ENCODE measurements around the gene RAPGEF1.
A peak's percentile ranks its signal among the peaks of the same experiment; 100 is the strongest.
"Not testable (repeated sequence)": the region's sequence is repeated elsewhere in the genome, so short reads cannot be mapped to it uniquely, and the experiment has no call there.

RAPGEF1 gene

GRCh38 chr9:131668439-131669268 lies 71.2 kb downstream of the RAPGEF1 start:
- peak; percentile 65 for DNase-seq

GRCh38 chr9:131668057-131668438 lies 71.8 kb downstream of the RAPGEF1 start:
- no peak for DNase-seq

- peak; percentile 62 for DNase-seq
Observed at GRCh38 chr9:131667576-131667975, 72.3 kb downstream of the RAPGEF1 start.

- DNase-seq: no peak
Observed at GRCh38 chr9:131666774-131667173, 73.1 kb downstream of the RAPGEF1 start.

- no peak for DNase-seq
Observed at GRCh38 chr9:131666029-131666428, 73.8 kb downstream of the RAPGEF1 start.

- no peak for DNase-seq
Observed at GRCh38 chr9:131663288-131663687, 76.6 kb downstream of the RAPGEF1 start.

GRCh38 chr9:131662289-131662621 lies 77.6 kb downstream of the RAPGEF1 start:
- not testable (repeated sequence) for DNase-seq

GRCh38 chr9:131661568-131662288 lies 78.1 kb downstream of the RAPGEF1 start:
- no peak for DNase-seq

- DNase-seq: no peak
Observed at GRCh38 chr9:131660466-131661405, 79.1 kb downstream of the RAPGEF1 start.

- DNase-seq: no peak
Observed at GRCh38 chr9:131658377-131659129, 81.3 kb downstream of the RAPGEF1 start.

GRCh38 chr9:131657940-131658339 lies 81.9 kb downstream of the RAPGEF1 start:
- no peak for DNase-seq

- no peak for DNase-seq
Observed at GRCh38 chr9:131657456-131657855, 82.4 kb downstream of the RAPGEF1 start.

- DNase-seq: no peak
Observed at GRCh38 chr9:131657037-131657377, 82.9 kb downstream of the RAPGEF1 start.

- DNase-seq: no peak
Observed at GRCh38 chr9:131656356-131657036, 83.4 kb downstream of the RAPGEF1 start.

- DNase-seq: not testable (repeated sequence)
Observed at GRCh38 chr9:131654369-131654768, 85.5 kb downstream of the RAPGEF1 start.

GRCh38 chr9:131651599-131651998 lies 88.3 kb downstream of the RAPGEF1 start:
- DNase-seq: no peak

- DNase-seq: no peak
Observed at GRCh38 chr9:131651160-131651559, 88.7 kb downstream of the RAPGEF1 start.

- DNase-seq: no peak
Observed at GRCh38 chr9:131650254-131650653, 89.6 kb downstream of the RAPGEF1 start.

- no peak for DNase-seq
Observed at GRCh38 chr9:131649646-131650045, 90.2 kb downstream of the RAPGEF1 start.

GRCh38 chr9:131645078-131645776 lies 94.6 kb downstream of the RAPGEF1 start:
- no peak for DNase-seq

- peak; percentile 38 for DNase-seq
Observed at GRCh38 chr9:131642496-131643083, 97.3 kb downstream of the RAPGEF1 start.
